Loucy (cell line): ENCODE results near the gene PARVB.

Experiments
- EZH2phosphoT487 ChIP-seq: fragments of 200-600 bp; IDR thresholded peaks from 2 replicates; pipeline ENCODE4 v1.6.1; 2018; ENCODE audit warnings: antibody characterized with exemption, mild to moderate bottlenecking, moderate library complexity, borderline replicate concordance
- TF ChIP-seq, protein P1 (sequence below): fragments of 200-600 bp; sonication (generic); conservative IDR thresholded peaks from 2 replicates; pipeline ENCODE4 v1.5.1; 2014; ENCODE audit warnings: mild to moderate bottlenecking, antibody characterized with exemption, low read length

DNA sequence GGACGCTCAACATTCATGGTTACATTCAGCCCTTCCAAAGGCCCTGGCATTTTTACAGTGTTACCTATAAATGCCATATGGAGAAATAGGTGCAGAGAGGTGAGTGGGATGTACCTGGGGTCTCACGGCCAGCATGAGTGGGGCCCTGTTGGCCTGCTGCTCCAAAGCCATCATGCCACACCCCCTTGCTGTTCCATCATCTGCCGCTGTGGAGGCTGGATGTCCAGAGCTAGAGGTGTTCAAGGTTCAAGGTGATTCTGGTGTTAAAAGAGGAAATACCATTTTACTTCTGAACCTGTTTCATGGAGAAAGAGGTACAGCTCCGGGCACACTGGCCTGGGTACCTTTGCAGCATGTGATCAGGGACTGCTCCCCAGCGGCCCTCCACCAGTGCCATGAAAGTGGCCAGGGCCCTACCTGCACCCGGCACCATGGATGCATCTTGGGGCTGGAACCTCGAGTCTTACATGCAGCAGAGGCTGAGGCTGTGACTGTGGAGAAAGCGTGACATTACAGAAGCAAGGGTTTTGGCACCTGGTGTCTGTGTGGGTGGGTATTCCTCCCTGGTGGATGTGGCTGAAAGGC, 68.6 kb downstream of the PARVB start:
- TF ChIP-seq, protein P1, sequence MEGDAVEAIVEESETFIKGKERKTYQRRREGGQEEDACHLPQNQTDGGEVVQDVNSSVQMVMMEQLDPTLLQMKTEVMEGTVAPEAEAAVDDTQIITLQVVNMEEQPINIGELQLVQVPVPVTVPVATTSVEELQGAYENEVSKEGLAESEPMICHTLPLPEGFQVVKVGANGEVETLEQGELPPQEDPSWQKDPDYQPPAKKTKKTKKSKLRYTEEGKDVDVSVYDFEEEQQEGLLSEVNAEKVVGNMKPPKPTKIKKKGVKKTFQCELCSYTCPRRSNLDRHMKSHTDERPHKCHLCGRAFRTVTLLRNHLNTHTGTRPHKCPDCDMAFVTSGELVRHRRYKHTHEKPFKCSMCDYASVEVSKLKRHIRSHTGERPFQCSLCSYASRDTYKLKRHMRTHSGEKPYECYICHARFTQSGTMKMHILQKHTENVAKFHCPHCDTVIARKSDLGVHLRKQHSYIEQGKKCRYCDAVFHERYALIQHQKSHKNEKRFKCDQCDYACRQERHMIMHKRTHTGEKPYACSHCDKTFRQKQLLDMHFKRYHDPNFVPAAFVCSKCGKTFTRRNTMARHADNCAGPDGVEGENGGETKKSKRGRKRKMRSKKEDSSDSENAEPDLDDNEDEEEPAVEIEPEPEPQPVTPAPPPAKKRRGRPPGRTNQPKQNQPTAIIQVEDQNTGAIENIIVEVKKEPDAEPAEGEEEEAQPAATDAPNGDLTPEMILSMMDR: no peak
- no peak for TF ChIP-seq EZH2phosphoT487
